H1 (cell line): ENCODE measurements around the gene PGBD5. TPM values are rescaled to one million over a fixed set of nuclear protein-coding genes. Genes with fewer than 3 reads are reported as not detected.

Experiments
- CEBPB ChIP-seq: IDR thresholded peaks from 2 replicates; pipeline ENCODE4 v1.6.1; 2012; ENCODE audit warnings: low read depth, low read length
- CTBP2 ChIP-seq: IDR thresholded peaks from 2 replicates; pipeline ENCODE4 v1.7.0; 2011; ENCODE audit warnings: borderline replicate concordance, mild to moderate bottlenecking, moderate library complexity, mixed read lengths, low read length; ENCODE audit not compliant: insufficient read depth, insufficient read length
- EZH2 ChIP-seq: fragments of 200-600 bp; sonication (generic); IDR thresholded peaks from 2 replicates; pipeline ENCODE4 v1.7.1; 2012; ENCODE audit warnings: low read depth, mild to moderate bottlenecking, moderate library complexity, low read length, inconsistent platforms; ENCODE audit not compliant: severe bottlenecking
- KDM1A ChIP-seq: fragments of 200-600, 300-600 bp; sonication (generic); IDR thresholded peaks from 2 replicates; pipeline ENCODE4 v1.7.1; 2016; ENCODE audit warnings: mild to moderate bottlenecking, low read length, borderline replicate concordance
- NANOG ChIP-seq: IDR thresholded peaks from 2 replicates; pipeline ENCODE4 v1.6.1; 2011; ENCODE audit warnings: low read length, low read depth, mild to moderate bottlenecking, inconsistent platforms; ENCODE audit not compliant: insufficient read depth, poor library complexity, severe bottlenecking
- POLR2A ChIP-seq, 2 experiments: IDR thresholded peaks; 1 replicate in 1 of 2; 2 replicates in 1 of 2; pipeline ENCODE4 v1.6.1; 2011; ENCODE audit warnings: low read depth in 2 of 2, low read length in 2 of 2, mild to moderate bottlenecking in 2 of 2; ENCODE audit errors: control extremely low read depth in 1 of 2
- SAP30 ChIP-seq: fragments of 300-600 bp; sonication (generic); IDR thresholded peaks from 2 replicates; pipeline ENCODE4 v1.7.1; 2012; ENCODE audit warnings: low read length, moderate library complexity, mild to moderate bottlenecking, inconsistent platforms; ENCODE audit not compliant: insufficient read depth, insufficient replicate concordance
- SP4 ChIP-seq: IDR thresholded peaks from 2 replicates; pipeline ENCODE4 v1.6.1; 2012; ENCODE audit warnings: low read length, inconsistent platforms
- SRF ChIP-seq: IDR thresholded peaks from 2 replicates; pipeline ENCODE4 v1.6.1; 2011; ENCODE audit warnings: mild to moderate bottlenecking, low read depth, low read length, moderate library complexity
- polyA plus RNA-seq, 7 experiments: library from polyadenylated mRNA; depleted of rRNA in 3 of 7; stranded (reverse) in 5 of 7; unstranded in 2 of 7; fragments of >200 nt in 5 of 7; fragments of 200-250 nt in 2 of 7; gene quantifications; 1 replicate in 5 of 7; 2 replicates in 1 of 7; 4 replicates in 1 of 7; pipeline versions ENCODE4 v1.2.1 to v1.2.3, GENCODE V29; 2011 to 2013; ENCODE audit warnings: missing spikeins in 2 of 7, mixed read lengths in 2 of 7
- total RNA-seq: library from RNA; stranded (reverse); fragmentation: NEBNext Ultra II Directional; extraction: Animal tissue kit (Norgen Biotek cat#: 25700); gene quantifications from 2 replicates; pipeline ENCODE4 v1.2.1, GENCODE V29; 2021
- TF ChIP-seq, protein P1 (sequence below): fragments of 300-600 bp; sonication (generic); IDR thresholded peaks from 2 replicates; pipeline ENCODE4 v1.7.1; 2012; ENCODE audit warnings: low read length, moderate library complexity, mild to moderate bottlenecking, inconsistent platforms; ENCODE audit not compliant: insufficient replicate concordance

The PGBD5 gene
- total and polyA plus RNA-seq, 2 of the 8 experiments (the other 6 are each of a cell fraction or from before 2014, with no cell fraction given), result 16.3 to 18.4 TPM

DNA sequence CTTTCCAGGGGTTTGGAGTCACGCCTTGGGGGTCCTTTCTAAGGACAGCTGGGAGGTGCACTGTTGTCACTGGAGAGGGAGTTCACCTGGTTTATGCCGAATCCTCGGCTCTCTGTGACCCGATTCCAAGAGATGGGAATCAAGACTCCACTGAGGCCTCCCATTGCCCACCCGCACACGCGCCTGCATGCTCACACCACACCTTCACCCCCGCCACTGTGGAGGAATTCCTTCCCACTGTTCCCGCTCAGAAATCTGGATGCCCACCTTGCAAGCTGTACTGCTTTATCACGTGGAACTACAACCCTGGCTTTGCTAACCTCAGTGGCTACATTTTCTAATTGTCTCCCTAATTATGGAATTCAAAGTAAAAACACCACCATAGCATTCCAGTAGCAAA lies 29.2 kb downstream of the PGBD5 start (continued):
- TF ChIP-seq, protein P1, sequence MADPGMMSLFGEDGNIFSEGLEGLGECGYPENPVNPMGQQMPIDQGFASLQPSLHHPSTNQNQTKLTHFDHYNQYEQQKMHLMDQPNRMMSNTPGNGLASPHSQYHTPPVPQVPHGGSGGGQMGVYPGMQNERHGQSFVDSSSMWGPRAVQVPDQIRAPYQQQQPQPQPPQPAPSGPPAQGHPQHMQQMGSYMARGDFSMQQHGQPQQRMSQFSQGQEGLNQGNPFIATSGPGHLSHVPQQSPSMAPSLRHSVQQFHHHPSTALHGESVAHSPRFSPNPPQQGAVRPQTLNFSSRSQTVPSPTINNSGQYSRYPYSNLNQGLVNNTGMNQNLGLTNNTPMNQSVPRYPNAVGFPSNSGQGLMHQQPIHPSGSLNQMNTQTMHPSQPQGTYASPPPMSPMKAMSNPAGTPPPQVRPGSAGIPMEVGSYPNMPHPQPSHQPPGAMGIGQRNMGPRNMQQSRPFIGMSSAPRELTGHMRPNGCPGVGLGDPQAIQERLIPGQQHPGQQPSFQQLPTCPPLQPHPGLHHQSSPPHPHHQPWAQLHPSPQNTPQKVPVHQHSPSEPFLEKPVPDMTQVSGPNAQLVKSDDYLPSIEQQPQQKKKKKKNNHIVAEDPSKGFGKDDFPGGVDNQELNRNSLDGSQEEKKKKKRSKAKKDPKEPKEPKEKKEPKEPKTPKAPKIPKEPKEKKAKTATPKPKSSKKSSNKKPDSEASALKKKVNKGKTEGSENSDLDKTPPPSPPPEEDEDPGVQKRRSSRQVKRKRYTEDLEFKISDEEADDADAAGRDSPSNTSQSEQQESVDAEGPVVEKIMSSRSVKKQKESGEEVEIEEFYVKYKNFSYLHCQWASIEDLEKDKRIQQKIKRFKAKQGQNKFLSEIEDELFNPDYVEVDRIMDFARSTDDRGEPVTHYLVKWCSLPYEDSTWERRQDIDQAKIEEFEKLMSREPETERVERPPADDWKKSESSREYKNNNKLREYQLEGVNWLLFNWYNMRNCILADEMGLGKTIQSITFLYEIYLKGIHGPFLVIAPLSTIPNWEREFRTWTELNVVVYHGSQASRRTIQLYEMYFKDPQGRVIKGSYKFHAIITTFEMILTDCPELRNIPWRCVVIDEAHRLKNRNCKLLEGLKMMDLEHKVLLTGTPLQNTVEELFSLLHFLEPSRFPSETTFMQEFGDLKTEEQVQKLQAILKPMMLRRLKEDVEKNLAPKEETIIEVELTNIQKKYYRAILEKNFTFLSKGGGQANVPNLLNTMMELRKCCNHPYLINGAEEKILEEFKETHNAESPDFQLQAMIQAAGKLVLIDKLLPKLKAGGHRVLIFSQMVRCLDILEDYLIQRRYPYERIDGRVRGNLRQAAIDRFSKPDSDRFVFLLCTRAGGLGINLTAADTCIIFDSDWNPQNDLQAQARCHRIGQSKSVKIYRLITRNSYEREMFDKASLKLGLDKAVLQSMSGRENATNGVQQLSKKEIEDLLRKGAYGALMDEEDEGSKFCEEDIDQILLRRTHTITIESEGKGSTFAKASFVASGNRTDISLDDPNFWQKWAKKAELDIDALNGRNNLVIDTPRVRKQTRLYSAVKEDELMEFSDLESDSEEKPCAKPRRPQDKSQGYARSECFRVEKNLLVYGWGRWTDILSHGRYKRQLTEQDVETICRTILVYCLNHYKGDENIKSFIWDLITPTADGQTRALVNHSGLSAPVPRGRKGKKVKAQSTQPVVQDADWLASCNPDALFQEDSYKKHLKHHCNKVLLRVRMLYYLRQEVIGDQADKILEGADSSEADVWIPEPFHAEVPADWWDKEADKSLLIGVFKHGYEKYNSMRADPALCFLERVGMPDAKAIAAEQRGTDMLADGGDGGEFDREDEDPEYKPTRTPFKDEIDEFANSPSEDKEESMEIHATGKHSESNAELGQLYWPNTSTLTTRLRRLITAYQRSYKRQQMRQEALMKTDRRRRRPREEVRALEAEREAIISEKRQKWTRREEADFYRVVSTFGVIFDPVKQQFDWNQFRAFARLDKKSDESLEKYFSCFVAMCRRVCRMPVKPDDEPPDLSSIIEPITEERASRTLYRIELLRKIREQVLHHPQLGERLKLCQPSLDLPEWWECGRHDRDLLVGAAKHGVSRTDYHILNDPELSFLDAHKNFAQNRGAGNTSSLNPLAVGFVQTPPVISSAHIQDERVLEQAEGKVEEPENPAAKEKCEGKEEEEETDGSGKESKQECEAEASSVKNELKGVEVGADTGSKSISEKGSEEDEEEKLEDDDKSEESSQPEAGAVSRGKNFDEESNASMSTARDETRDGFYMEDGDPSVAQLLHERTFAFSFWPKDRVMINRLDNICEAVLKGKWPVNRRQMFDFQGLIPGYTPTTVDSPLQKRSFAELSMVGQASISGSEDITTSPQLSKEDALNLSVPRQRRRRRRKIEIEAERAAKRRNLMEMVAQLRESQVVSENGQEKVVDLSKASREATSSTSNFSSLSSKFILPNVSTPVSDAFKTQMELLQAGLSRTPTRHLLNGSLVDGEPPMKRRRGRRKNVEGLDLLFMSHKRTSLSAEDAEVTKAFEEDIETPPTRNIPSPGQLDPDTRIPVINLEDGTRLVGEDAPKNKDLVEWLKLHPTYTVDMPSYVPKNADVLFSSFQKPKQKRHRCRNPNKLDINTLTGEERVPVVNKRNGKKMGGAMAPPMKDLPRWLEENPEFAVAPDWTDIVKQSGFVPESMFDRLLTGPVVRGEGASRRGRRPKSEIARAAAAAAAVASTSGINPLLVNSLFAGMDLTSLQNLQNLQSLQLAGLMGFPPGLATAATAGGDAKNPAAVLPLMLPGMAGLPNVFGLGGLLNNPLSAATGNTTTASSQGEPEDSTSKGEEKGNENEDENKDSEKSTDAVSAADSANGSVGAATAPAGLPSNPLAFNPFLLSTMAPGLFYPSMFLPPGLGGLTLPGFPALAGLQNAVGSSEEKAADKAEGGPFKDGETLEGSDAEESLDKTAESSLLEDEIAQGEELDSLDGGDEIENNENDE, result no peak
- TF ChIP-seq CEBPB (no peak), POLR2A (IDR thresholded peaks at IDR 0.05; ENCODE audit: control extremely low read depth in 1 of 2, low read depth in 2 of 2, low read length in 2 of 2) (no peak), NANOG (no peak), SAP30 (no peak), EZH2 (no peak), SP4 (no peak), CTBP2 (no peak), KDM1A (no peak), SRF (no peak)
